Sigmoid colon (tissue), 4 donors: ENCODE measurements around the gene KCNQ1OT1.

Source experiments
- CTCF ChIP-seq, 4 experiments: fragments of 450-650 bp in 3 of 4; fragments of 200-600 bp in 1 of 4; IDR thresholded peaks; one replicate each; pipeline ENCODE4 v1.5.1; 2016 to 2019; ENCODE audit warnings: antibody characterized with exemption in 4 of 4, mild to moderate bottlenecking in 3 of 4, moderate library complexity in 2 of 4
- EP300 ChIP-seq, 4 donors: sonication (generic); formaldehyde crosslinking; IDR thresholded peaks; one replicate each; pipeline ENCODE4 v1.6.1; 2017; ENCODE audit warnings: antibody characterized with exemption in 4 of 4
- POLR2A ChIP-seq, 2 donors: fragments of 450-650 bp; IDR thresholded peaks; one replicate each; pipeline ENCODE4 v1.6.1; 2016; ENCODE audit warnings: antibody characterized with exemption in 2 of 2, mild to moderate bottlenecking in 2 of 2, moderate library complexity in 2 of 2
- POLR2AphosphoS5 ChIP-seq, 4 donors: sonication (generic); formaldehyde crosslinking; IDR thresholded peaks; one replicate each; pipeline ENCODE4 v1.6.1; 2017; ENCODE audit warnings: antibody characterized with exemption in 4 of 4

- TF ChIP-seq CTCF (IDR thresholded peaks at IDR 0.05), result no peak
- TF ChIP-seq POLR2AphosphoS5 (IDR thresholded peaks at IDR 0.05), result no peak
- TF ChIP-seq EP300 (IDR thresholded peaks at IDR 0.05), result no peak
- no peak for TF ChIP-seq POLR2A (IDR thresholded peaks at IDR 0.05)
Observed at GRCh38 chr11:2574553-2575535, 125.0 kb downstream of the KCNQ1OT1 start.
